Neural crest cell (in vitro differentiated cells): Measurements from ENCODE around the gene XRCC6. TPM values are rescaled to one million over a fixed set of nuclear protein-coding genes. Genes with fewer than 3 reads are reported as not detected.
A peak's percentile ranks its signal among the peaks of the same experiment; 100 is the strongest.
"Not testable (repeated sequence)": the region's sequence is repeated elsewhere in the genome, so short reads cannot be mapped to it uniquely, and the experiment has no call there.

ENCODE experiments used
- DNase-seq: peaks from one replicate; pipeline ENCODE4 v3.0.0; 2021; ENCODE audit warnings: low read depth, mixed read lengths, low spot score
- H3K27ac Mint-ChIP-seq: one replicate; pipeline ENCODE4 v1.8.0; 2021; ENCODE audit warnings: mild to moderate bottlenecking, mixed read lengths; ENCODE audit not compliant: unreplicated experiment
- H3K27me3 Mint-ChIP-seq: 2 replicates; pipeline ENCODE4 v1.8.0; 2021; ENCODE audit warnings: low read depth, mild to moderate bottlenecking, mixed read lengths
- H3K36me3 Mint-ChIP-seq: 2 replicates; pipeline ENCODE4 v1.8.0; 2021; ENCODE audit warnings: low read depth, mild to moderate bottlenecking, mixed read lengths
- H3K4me1 Mint-ChIP-seq: 2 replicates; pipeline ENCODE4 v1.8.0; 2021; ENCODE audit warnings: mixed read lengths
- H3K4me3 Mint-ChIP-seq: one replicate; pipeline ENCODE4 v1.8.0; 2021; ENCODE audit warnings: mild to moderate bottlenecking, mixed read lengths
- H3K9me3 Mint-ChIP-seq: 2 replicates; pipeline ENCODE4 v1.8.0; 2021; ENCODE audit warnings: mixed read lengths
- total RNA-seq: library from RNA; stranded (reverse); gene quantifications from 2 replicates; pipeline ENCODE4 v1.2.1, GENCODE V29; 2021
- TF ChIP-seq, protein P1 (sequence below): fragments of 200-600 bp; sonication (generic); conservative IDR thresholded peaks from 2 replicates; pipeline ENCODE4 v1.5.0; 2021; ENCODE audit warnings: antibody characterized with exemption, mild to moderate bottlenecking

The XRCC6 gene
- total RNA-seq, 1 donor from 2014 or later, result 427 TPM

DNA sequence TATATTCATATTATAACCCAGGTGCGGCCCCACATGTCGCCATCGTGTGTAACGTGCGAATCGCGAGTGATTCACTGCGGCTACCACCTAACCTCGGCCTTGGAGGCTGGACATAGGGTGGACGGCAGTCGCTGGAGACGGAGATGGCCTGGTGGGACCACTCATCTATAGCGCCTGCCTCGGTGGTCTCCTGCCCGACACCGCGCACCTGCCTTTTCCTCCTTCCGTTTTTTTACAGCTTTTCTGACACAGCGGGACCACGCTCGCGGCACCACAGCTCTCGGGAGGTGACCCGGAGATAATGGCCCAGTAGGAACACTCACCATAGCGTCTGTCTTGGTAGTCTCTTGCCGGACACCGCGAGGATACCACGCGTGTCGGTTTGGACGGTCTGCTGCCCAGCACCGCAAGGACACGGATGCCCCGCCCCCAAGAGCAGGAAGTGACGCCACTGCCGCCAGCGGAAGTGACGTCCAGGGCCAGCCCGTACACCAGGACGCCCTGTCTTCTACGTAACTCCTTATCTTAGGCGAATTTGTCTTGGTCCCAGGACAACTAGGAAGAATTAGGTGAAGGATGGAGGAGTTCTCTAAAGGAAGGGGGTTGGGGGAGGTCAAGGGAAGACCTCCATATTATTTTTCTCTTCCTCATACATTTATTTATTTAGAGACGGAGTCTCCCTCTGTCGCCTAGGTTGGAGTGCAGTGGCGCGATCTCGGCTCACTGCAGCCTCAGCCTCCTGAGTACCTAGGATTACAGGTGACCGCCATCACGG is 61.1 kb downstream of the XRCC6 start:
- peaks cover 8% of the 10 kb centered on the region for H3K36me3 Mint-ChIP-seq

DNA sequence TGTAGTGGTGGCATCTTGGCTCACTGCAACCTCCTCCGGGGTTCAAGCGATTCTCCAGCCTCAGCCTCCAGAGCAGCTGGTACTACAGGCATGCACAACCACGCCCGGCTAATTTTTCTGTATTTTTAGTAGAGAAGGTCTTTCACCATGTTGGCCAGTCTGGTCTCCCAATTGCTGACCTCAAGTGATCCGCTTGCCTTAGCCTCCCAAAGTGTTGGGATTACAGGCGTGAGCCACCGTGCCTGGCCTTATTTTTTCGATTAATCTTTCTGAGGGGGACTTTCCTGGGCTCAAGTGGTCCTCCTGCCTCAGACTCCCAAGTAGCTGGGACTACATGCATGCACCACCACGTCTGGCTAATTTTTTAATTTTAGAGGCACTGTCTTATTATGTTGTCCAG is 62.0 kb downstream of the XRCC6 start:
- H3K4me1 Mint-ChIP-seq, result peaks cover 15% of the 10 kb centered on the region
- H3K9me3 Mint-ChIP-seq, result no peaks in the 10 kb centered on the region
- peak overlapping the region; percentile 97 for H3K4me3 Mint-ChIP-seq
- H3K27me3 Mint-ChIP-seq, result no peaks in the 10 kb centered on the region
- H3K36me3 Mint-ChIP-seq, result peaks cover 5% of the 10 kb centered on the region
- TF ChIP-seq, protein P1, sequence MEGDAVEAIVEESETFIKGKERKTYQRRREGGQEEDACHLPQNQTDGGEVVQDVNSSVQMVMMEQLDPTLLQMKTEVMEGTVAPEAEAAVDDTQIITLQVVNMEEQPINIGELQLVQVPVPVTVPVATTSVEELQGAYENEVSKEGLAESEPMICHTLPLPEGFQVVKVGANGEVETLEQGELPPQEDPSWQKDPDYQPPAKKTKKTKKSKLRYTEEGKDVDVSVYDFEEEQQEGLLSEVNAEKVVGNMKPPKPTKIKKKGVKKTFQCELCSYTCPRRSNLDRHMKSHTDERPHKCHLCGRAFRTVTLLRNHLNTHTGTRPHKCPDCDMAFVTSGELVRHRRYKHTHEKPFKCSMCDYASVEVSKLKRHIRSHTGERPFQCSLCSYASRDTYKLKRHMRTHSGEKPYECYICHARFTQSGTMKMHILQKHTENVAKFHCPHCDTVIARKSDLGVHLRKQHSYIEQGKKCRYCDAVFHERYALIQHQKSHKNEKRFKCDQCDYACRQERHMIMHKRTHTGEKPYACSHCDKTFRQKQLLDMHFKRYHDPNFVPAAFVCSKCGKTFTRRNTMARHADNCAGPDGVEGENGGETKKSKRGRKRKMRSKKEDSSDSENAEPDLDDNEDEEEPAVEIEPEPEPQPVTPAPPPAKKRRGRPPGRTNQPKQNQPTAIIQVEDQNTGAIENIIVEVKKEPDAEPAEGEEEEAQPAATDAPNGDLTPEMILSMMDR, result no peak
- no peak for DNase-seq
- peak overlapping the region; percentile 19 for H3K27ac Mint-ChIP-seq

More for the DNA sequence above, 61.1 kb downstream of the XRCC6 start:
- Mint-ChIP-seq H3K4me1 (peaks cover 7% of the 10 kb centered on the region), H3K27ac (peak overlapping the region; percentile 92), H3K9me3 (no peaks in the 10 kb centered on the region), H3K4me3 (peak overlapping the region; percentile 97), H3K27me3 (no peaks in the 10 kb centered on the region)
- TF ChIP-seq, protein P1, result no peak
- DNase-seq, result peak; percentile 78

DNA sequence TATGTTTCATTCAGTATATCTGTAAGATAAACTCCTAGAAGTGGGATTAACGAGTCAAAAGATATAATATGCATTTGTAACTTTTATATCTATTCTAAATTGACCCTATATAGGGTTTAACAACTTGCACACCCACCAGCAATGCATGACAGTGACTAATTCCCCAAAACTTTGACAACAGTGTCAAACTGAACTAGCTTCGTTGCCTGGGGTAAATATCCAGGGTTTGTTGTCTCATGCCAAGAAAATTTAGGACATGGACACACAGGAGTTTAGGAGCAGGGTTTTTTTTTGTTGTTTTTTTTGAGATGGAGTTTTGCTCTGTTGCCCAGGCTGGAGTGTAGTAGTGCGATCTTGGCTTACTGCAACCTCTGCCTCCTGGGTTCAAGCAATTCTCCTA is 62.5 kb downstream of the XRCC6 start:
- Mint-ChIP-seq H3K27me3 (no peaks in the 10 kb centered on the region), H3K4me3 (peak overlapping the region; percentile 97), H3K9me3 (no peaks in the 10 kb centered on the region), H3K4me1 (peaks cover 18% of the 10 kb centered on the region), H3K27ac (no peak overlapping the region), H3K36me3 (no peaks in the 10 kb centered on the region)
- no peak for DNase-seq
- TF ChIP-seq, protein P1, result no peak

DNA sequence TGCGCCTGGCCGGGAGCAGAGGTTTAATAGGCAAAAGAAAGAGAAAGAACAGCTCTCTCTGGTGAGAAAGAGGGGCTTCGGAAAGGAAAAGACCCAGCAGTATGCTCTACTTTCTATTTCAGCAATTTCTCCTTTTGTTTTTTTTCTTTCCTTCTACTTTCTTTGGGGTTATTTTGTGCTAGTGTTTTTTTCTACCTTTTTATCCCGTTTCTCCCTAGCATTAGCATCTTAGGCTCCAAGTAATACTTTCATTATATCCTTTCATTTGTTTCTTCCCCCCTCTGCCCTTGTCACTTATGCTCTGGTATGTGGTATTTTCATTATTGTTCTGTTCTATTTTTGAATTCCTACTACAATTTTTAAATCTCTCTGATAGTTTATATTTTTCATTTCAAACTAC is 63.1 kb downstream of the XRCC6 start:
- H3K9me3 Mint-ChIP-seq, result no peaks in the 10 kb centered on the region
- H3K27ac Mint-ChIP-seq, result no peak overlapping the region
- no peaks in the 10 kb centered on the region for H3K36me3 Mint-ChIP-seq
- TF ChIP-seq, protein P1, result no peak
- peak overlapping the region; percentile 23 for H3K4me3 Mint-ChIP-seq
- H3K27me3 Mint-ChIP-seq, result no peaks in the 10 kb centered on the region
- no peak for DNase-seq
- peaks cover 22% of the 10 kb centered on the region for H3K4me1 Mint-ChIP-seq

DNA sequence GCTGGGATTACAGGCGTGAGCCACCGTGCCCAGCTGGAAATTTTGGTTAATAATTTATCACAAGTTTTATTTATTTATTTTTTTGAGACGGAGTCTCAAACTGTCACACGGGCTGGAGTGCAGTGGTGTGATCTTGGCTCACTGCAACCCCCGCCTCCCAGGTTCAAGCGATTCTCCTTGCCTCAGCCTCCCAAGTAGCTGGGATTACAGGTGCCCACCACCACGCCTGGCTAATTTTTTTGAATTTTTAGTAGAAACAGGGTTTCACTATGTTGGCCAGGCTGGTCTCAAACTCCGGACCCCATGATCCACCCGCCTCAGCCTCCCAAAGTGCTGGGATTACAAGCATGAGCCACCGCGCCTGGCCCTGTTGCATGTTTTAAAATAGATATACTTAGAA is 65.8 kb downstream of the XRCC6 start:
- not testable (repeated sequence) for DNase-seq, H3K9me3 Mint-ChIP-seq, H3K36me3 Mint-ChIP-seq, H3K27ac Mint-ChIP-seq, H3K27me3 Mint-ChIP-seq
- Mint-ChIP-seq H3K4me1 (peaks cover 26% of the 10 kb centered on the region), H3K4me3 (peak overlapping the region; percentile 93)

DNA sequence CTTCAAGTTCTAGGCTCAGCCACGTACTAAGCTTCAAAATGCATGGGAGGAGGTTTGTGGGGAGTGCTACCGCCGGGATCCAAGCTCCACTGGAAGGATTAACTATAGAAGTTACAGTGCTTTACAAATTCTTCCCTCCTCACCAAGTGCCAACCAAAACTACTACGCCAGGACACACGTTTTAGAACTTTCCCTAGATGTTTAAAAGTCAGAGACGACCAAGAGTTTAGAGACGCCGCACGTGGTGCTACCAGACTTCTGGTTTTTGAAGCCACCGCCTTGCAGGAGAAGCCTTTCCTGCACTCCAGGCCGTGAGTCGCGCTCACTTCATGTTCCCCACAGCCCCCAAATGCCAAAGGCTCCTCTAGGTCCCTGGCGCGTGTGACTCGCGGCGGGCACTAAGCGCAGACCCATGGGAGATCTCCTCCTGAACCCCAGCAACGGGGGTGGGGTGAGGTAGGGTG is 66.8 kb downstream of the XRCC6 start:
- no peaks in the 10 kb centered on the region for H3K27me3 Mint-ChIP-seq

More for the DNA sequence above, 66.8 kb downstream of the XRCC6 start:
- TF ChIP-seq, protein P1, result no peak
- Mint-ChIP-seq H3K4me3 (peak overlapping the region; percentile 93), H3K9me3 (no peaks in the 10 kb centered on the region), H3K27ac (peak overlapping the region; percentile 94), H3K36me3 (no peaks in the 10 kb centered on the region), H3K4me1 (peaks cover 21% of the 10 kb centered on the region)
- DNase-seq, result no peak
